ENCODE data around the gene SCGB2A2. TPM values are rescaled to one million over a fixed set of nuclear protein-coding genes. Genes with fewer than 3 reads are reported as not detected.

Gene SCGB2A2
- total and polyA plus RNA-seq, 11 donors = not detected

- Histone ChIP-seq H3K9me3 (no peaks in the 10 kb centered on the region), H3K4me1 (no peaks in the 10 kb centered on the region), H3K36me3 (no peaks in the 10 kb centered on the region), H3K27ac (no peak overlapping the region), H3K4me3 (no peak overlapping the region), H3K27me3 (peaks cover 0 to 14% (median 0%) of the 10 kb centered on the region in 9 donors)
- ATAC-seq (no peak), DNase-seq (no peak)
- WGBS, 4 donors = 68 to 78% (median 73%) methylated on average over 6 of the region's 6 CpGs
- intact Hi-C loops (cut with DNase I) = no loop called here
- TF ChIP-seq, protein P1, sequence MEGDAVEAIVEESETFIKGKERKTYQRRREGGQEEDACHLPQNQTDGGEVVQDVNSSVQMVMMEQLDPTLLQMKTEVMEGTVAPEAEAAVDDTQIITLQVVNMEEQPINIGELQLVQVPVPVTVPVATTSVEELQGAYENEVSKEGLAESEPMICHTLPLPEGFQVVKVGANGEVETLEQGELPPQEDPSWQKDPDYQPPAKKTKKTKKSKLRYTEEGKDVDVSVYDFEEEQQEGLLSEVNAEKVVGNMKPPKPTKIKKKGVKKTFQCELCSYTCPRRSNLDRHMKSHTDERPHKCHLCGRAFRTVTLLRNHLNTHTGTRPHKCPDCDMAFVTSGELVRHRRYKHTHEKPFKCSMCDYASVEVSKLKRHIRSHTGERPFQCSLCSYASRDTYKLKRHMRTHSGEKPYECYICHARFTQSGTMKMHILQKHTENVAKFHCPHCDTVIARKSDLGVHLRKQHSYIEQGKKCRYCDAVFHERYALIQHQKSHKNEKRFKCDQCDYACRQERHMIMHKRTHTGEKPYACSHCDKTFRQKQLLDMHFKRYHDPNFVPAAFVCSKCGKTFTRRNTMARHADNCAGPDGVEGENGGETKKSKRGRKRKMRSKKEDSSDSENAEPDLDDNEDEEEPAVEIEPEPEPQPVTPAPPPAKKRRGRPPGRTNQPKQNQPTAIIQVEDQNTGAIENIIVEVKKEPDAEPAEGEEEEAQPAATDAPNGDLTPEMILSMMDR (IDR thresholded peaks at IDR 0.05) = no peak
- no peak for TF ChIP-seq POLR2A (IDR thresholded peaks at IDR 0.05)
These were observed 9.6 kb upstream of the SCGB2A2 start for GRCh38 chr11:62260261-62260953.

- Histone ChIP-seq H3K27ac (no peak overlapping the region), H3K9me3 (no peaks in the 10 kb centered on the region), H3K4me1 (no peaks in the 10 kb centered on the region), H3K36me3 (no peaks in the 10 kb centered on the region), H3K27me3 (peaks cover 0 to 17% (median 0%) of the 10 kb centered on the region in 9 donors), H3K4me3 (no peak overlapping the region)
- ATAC-seq (no peak), DNase-seq (no peak)
- intact Hi-C loops (cut with DNase I) = no loop called here
- TF ChIP-seq, protein P1 (IDR thresholded peaks at IDR 0.05) = no peak
- TF ChIP-seq POLR2A (IDR thresholded peaks at IDR 0.05) = no peak
- WGBS, 4 donors = 68 to 73% (median 70%) methylated on average over 1 of the region's 1 CpG
These were observed 6.0 kb upstream of the SCGB2A2 start for GRCh38 chr11:62264004-62264403.

- Histone ChIP-seq H3K27ac (no peak overlapping the region), H3K36me3 (no peaks in the 10 kb centered on the region), H3K9me3 (no peaks in the 10 kb centered on the region), H3K27me3 (peaks cover 0 to 18% (median 0%) of the 10 kb centered on the region in 9 donors), H3K4me1 (no peaks in the 10 kb centered on the region), H3K4me3 (no peak overlapping the region)
- DNase-seq = no peak
- TF ChIP-seq POLR2A (IDR thresholded peaks at IDR 0.05) = no peak
- TF ChIP-seq, protein P1 (IDR thresholded peaks at IDR 0.05) = no peak
- ATAC-seq = no peak
- 73 to 82% (median 79%) methylated on average over 4 of the region's 4 CpGs for WGBS, 4 donors
- intact Hi-C loops (cut with DNase I) = no loop called here
These were observed 3.4 kb upstream of the SCGB2A2 start for GRCh38 chr11:62266558-62266957.

GRCh38 chr11:62267050-62267449 is 2.9 kb upstream of the SCGB2A2 start:
- Histone ChIP-seq H3K4me3 (no peak overlapping the region), H3K27ac (no peak overlapping the region), H3K9me3 (no peaks in the 10 kb centered on the region), H3K27me3 (peaks cover 0 to 18% (median 0%) of the 10 kb centered on the region in 9 donors), H3K36me3 (no peaks in the 10 kb centered on the region), H3K4me1 (no peaks in the 10 kb centered on the region)
- intact Hi-C loops (cut with DNase I) = no loop called here
- ATAC-seq (no peak), DNase-seq (no peak)
- no peak for TF ChIP-seq POLR2A (IDR thresholded peaks at IDR 0.05)
- TF ChIP-seq, protein P1 (IDR thresholded peaks at IDR 0.05) = no peak
- 75 to 94% (median 82%) methylated on average over 1 of the region's 1 CpG for WGBS, 4 donors

All from heart left ventricle (tissue), 16 donors.